AG10803 (cell line): Measurements from ENCODE around the gene CLCNKB.

Experiments used
- DNase-seq: peaks from one replicate; pipeline ENCODE4 v3.0.0; 2010; ENCODE audit warnings: low read depth
- H3K4me3 ChIP-seq: 2 replicates; pipeline ENCODE4 v1.5.1; 2011; ENCODE audit warnings: mild to moderate bottlenecking, low read length, control low read depth
- TF ChIP-seq, protein P1 (sequence below): conservative IDR thresholded peaks from 2 replicates; pipeline ENCODE4 v1.5.1; 2011; ENCODE audit warnings: mild to moderate bottlenecking, low read length, control low read depth, inconsistent platforms

CLCNKB gene

GRCh38 chr1:16015960-16016901, 27.4 kb upstream of the CLCNKB start:
- TF ChIP-seq, protein P1, sequence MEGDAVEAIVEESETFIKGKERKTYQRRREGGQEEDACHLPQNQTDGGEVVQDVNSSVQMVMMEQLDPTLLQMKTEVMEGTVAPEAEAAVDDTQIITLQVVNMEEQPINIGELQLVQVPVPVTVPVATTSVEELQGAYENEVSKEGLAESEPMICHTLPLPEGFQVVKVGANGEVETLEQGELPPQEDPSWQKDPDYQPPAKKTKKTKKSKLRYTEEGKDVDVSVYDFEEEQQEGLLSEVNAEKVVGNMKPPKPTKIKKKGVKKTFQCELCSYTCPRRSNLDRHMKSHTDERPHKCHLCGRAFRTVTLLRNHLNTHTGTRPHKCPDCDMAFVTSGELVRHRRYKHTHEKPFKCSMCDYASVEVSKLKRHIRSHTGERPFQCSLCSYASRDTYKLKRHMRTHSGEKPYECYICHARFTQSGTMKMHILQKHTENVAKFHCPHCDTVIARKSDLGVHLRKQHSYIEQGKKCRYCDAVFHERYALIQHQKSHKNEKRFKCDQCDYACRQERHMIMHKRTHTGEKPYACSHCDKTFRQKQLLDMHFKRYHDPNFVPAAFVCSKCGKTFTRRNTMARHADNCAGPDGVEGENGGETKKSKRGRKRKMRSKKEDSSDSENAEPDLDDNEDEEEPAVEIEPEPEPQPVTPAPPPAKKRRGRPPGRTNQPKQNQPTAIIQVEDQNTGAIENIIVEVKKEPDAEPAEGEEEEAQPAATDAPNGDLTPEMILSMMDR, result no peak
- DNase-seq, result no peak
- H3K4me3 ChIP-seq, result peak overlapping the region; percentile 66

DNA sequence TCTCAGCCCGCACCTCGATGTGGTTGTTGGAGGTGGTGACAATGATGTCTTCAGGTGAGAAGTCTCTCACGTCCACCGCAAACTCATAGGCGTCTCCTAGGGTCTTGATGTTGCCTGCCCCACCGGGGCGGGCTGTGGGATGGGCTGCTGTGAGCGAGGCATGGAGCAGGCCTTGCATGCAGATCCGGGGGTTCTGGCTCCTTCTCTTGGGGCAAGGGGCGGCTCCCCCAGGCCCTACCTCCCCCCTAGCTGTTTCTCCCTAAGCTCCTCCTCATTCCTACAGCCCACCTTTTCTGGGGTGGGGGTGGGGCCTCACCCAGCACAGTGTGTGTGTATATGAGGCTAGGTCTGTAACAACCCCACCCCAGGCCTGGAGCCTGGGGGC, 26.5 kb upstream of the CLCNKB start:
- TF ChIP-seq, protein P1, result no peak
- no peak for DNase-seq
- H3K4me3 ChIP-seq, result peak overlapping the region; percentile 66

DNA sequence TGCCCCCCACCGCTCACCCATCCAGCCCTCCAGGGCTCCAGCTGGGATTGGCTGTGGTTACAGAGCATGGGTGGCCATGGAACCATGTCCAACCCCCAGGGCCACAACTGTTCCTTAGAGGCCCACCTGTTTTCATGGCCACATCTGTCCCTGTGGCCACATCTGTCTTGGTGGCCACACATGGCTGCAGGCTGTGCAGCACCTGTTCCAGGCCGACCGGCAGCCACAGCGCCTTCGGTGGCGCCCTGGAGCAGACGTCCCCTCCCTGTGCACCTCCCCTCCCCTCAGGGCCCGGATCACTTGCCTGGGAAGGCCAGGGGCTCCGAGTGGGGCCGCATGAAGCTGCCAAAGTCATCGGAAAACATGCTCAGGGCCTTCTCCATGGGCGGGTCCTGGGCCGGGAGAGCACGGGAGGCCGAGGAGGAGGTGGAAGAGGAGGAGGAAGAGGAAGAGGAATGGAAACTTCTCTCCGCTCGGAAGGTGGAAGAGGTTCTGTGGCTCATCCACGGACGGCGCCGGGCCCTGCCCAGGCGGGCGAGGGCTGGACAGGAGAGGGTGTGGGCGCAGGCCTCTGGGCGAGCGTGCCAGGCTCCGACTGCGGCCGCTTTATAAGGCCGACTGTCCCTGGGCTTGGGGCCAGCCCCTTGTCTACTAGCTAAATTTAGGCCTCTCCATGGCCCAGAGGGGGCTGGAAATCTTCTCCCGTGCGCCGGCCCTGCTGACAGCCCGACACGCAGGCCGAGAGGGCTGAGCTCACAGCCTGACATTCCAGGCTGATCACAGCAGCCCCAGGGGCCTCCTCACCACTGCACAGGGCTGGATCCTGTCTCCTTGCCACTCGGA, 25.9 kb upstream of the CLCNKB start, which contains the start of gene HSPB7:
TSS of gene HSPB7 (minus strand) at position 583 of the 843 bp plus-strand sequence. CDS start at position 503, 80 bp downstream.
- peak within 1 kb of the TSS; percentile 66 for H3K4me3 ChIP-seq
- TF ChIP-seq, protein P1, result peak; percentile 16
- DNase-seq, result peak; percentile 96

GRCh38 chr1:16018308-16018707, 25.3 kb upstream of the CLCNKB start:
- DNase-seq, result no peak
- H3K4me3 ChIP-seq, result peak overlapping the region; percentile 66
- TF ChIP-seq, protein P1, result no peak

DNA sequence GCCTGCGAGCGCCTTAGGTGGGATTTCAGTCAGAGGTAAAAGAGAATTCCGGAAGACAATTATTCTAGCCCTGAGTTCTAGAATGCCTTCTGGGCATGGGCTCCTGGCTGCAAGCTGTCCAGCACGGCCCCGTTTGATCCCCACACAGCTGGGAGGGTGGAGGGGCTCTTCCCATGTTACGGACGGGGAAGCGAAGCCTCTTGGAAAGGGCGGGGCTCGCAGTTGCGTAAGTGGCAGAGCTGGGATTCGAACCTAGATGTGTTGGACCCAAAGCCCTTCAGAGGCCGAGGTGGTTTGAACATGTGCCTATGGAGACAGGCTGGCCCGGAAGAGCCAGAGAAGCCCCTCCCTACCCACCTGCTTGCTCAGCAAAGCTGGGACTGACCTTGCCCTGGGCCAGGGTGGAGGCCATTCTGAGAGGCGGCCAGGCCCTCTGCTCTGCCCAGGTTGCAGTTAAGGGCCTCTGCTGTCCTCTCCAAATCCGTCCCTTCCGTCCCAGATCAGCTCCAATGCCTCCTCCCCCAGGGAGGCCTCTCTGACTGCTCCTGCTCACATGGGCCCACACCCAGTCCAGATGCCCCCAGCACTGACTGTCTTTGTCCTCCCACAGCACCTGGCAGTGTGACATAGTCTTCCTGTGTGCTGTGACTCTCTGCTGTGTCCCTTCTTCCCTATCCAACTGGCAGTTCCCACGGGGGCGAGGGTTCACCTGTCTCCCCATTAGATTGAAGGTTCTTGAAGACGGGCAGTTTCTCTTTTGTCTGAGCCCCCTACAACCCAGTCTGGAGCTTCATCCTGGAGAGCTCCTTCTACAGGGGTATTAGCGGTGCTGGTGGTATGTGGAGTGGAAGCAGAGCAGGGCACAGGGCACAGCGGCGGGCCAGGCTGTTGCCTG, 24.6 kb upstream of the CLCNKB start:
- TF ChIP-seq, protein P1, result no peak
- H3K4me3 ChIP-seq, result no peak overlapping the region; the same call in 1 of the 2 replicates
- peak; percentile 9 for DNase-seq

DNA sequence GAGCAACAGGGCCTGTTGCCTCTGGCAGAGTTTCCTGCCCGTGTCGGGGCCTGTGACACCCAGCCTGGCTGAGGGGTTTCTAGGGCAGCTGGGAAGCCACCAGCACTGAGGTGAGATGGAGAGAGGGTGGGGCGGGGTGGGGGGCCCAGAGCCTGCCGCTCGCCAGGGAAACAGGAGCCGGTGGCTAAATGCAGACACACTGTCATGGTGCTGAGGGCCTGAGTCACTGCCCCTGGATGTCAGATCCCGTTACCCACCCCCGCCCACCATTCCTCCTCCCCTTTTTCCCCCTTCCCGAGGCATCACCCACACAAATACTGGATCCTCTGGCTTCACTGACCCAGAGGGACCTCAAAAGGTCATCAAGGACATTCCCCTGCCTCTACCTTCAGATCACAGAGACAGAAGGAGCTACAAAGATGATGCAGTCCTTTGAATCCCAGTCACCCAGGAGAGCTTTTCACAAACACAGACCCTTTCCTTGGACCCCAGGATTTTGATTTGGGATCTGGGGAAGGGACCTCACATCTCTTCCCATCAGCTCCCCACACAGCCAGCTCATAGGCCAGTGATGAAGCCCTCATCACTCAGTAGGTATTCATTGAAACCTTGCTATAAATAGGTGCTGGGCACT, 23.8 kb upstream of the CLCNKB start:
- H3K4me3 ChIP-seq, result no peak overlapping the region
- peak; percentile 61 for DNase-seq
- TF ChIP-seq, protein P1, result no peak
